Gastrocnemius medialis (tissue), 4 donors: ENCODE data around the gene SMIM43.

ENCODE experiments used
- POLR2A ChIP-seq, 2 donors: fragments of 450-650 bp; IDR thresholded peaks; one replicate each; pipeline ENCODE4 v1.6.1; 2017; ENCODE audit warnings: antibody characterized with exemption in 2 of 2, mild to moderate bottlenecking in 2 of 2, moderate library complexity in 2 of 2
- TF ChIP-seq, protein P1 (sequence below), 5 experiments: fragments of 450-650 bp in 3 of 5; fragments of 200-600 bp in 2 of 5; sonication (generic) in 2 of 5; IDR thresholded peaks in 4 of 5; conservative IDR thresholded peaks in 1 of 5; 1 replicate in 4 of 5; 2 replicates in 1 of 5; pipeline ENCODE4 v1.5.1; 2016 to 2019; ENCODE audit warnings: antibody characterized with exemption in 5 of 5, mild to moderate bottlenecking in 3 of 5, moderate library complexity in 3 of 5

DNA sequence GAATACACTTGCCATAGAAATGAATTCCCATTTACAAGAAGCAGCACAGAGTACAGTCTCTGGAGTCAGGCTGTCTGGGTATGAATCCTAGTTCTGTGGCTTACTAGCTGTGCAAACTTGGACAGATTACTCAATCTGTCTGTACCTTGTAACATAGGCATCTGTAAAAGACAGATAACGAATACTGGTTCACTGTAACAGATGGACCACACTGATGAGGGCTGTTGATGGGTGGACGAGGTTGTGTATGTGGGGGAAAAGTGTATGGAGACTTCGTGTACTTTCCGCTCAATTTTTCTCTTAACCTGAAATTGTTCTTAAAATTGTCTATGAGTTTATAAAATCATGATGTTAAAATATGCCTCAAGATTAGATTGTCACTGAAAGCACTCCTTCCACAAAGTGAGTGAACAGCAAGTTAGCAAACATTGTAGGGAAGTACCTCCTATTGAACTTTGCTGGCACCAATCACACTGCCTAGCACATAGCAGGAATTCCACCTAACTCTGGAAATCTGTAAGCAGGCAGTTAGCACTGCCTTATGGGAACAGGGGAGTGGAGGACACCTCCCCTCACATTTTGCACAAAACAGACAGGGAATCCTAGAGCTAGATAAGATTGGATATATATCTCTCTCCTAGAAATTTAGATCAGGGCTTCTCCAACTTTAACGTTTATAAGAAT lies 29.7 kb upstream of the SMIM43 start:
- TF ChIP-seq, protein P1, sequence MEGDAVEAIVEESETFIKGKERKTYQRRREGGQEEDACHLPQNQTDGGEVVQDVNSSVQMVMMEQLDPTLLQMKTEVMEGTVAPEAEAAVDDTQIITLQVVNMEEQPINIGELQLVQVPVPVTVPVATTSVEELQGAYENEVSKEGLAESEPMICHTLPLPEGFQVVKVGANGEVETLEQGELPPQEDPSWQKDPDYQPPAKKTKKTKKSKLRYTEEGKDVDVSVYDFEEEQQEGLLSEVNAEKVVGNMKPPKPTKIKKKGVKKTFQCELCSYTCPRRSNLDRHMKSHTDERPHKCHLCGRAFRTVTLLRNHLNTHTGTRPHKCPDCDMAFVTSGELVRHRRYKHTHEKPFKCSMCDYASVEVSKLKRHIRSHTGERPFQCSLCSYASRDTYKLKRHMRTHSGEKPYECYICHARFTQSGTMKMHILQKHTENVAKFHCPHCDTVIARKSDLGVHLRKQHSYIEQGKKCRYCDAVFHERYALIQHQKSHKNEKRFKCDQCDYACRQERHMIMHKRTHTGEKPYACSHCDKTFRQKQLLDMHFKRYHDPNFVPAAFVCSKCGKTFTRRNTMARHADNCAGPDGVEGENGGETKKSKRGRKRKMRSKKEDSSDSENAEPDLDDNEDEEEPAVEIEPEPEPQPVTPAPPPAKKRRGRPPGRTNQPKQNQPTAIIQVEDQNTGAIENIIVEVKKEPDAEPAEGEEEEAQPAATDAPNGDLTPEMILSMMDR (IDR thresholded peaks at IDR 0.05 in 4 of 5, conservative IDR thresholded peaks at IDR 0.05 in 1 of 5), result no peak
- no peak for TF ChIP-seq POLR2A (IDR thresholded peaks at IDR 0.05)
